Epithelial cell of umbilical artery (primary cell): ENCODE measurements around the gene SPCS3. TPM values are rescaled to one million over a fixed set of nuclear protein-coding genes. Genes with fewer than 3 reads are reported as not detected.

Source experiments
- total RNA-seq: library from RNA; depleted of rRNA; stranded (reverse); fragments of >200 nt; gene quantifications from 2 replicates; pipeline ENCODE4 v1.2.3, GENCODE V29; 2014

SPCS3 gene
- total RNA-seq, result 129 and 132 TPM in 2 replicates

GRCh38 chr4:176319704-176320339 is at the start of gene SPCS3:
SPCS3 (plus strand) TSS chr4:176319966; CDS start chr4:176320077, 111 bp downstream.

Other genes starting within 250 kb of the SPCS3 start
- under 0.01 TPM in 1 of 2 replicates, not detected in the other for gene SPATA4, start 124.4 kb upstream of the SPCS3 start, total RNA-seq
- gene ASB5, start 50.7 kb upstream of the SPCS3 start, total RNA-seq, result not detected in 2 replicates